HG03280 (cell line): ENCODE measurements around the gene ACOT6.
"Not testable (repeated sequence)": the region's sequence is repeated elsewhere in the genome, so short reads cannot be mapped to it uniquely, and the experiment has no call there.

ENCODE experiments used
- ATAC-seq: cut with Tn5 transposase; IDR thresholded peaks from one replicate; pipeline ENCODE4 v1.9.1; 2021; ENCODE audit warnings: mild to moderate bottlenecking, moderate library complexity; ENCODE audit not compliant: unreplicated experiment

ACOT6 gene

GRCh38 chr14:73612339-73613045 is at the start of gene ACOT6:
Gene ACOT6 (plus strand): TSS chr14:73612517. CDS start chr14:73612572, 55 bp downstream.
- peak; percentile 68 for ATAC-seq

- ATAC-seq: not testable (repeated sequence)
Measured at GRCh38 chr14:73562696-73563095, 49.6 kb upstream of the ACOT6 start.

- ATAC-seq: not testable (repeated sequence)
Measured at GRCh38 chr14:73566431-73566830, 45.9 kb upstream of the ACOT6 start.

- not testable (repeated sequence) for ATAC-seq
Measured at GRCh38 chr14:73566935-73567334, 45.4 kb upstream of the ACOT6 start.

GRCh38 chr14:73567358-73567757 is 45.0 kb upstream of the ACOT6 start:
- no peak for ATAC-seq

GRCh38 chr14:73567951-73568885 is 44.1 kb upstream of the ACOT6 start:
- ATAC-seq: no peak

- ATAC-seq: not testable (repeated sequence)
Measured at GRCh38 chr14:73568886-73569184, 43.5 kb upstream of the ACOT6 start.

GRCh38 chr14:73569185-73569958 is 42.9 kb upstream of the ACOT6 start, which contains the start of gene ACOT2:
Gene ACOT2 (plus strand): TSS chr14:73569213. CDS start chr14:73569241, 28 bp downstream.
- ATAC-seq: peak; percentile 61

GRCh38 chr14:73570913-73571312 is 41.4 kb upstream of the ACOT6 start:
- ATAC-seq: peak; percentile 57

GRCh38 chr14:73573034-73573433 is 39.3 kb upstream of the ACOT6 start:
- not testable (repeated sequence) for ATAC-seq

GRCh38 chr14:73573740-73574139 is 38.6 kb upstream of the ACOT6 start:
- not testable (repeated sequence) for ATAC-seq

- not testable (repeated sequence) for ATAC-seq
Measured at GRCh38 chr14:73574251-73574650, 38.1 kb upstream of the ACOT6 start.

GRCh38 chr14:73576391-73576790 is 35.9 kb upstream of the ACOT6 start:
- ATAC-seq: no peak

- not testable (repeated sequence) for ATAC-seq
Measured at GRCh38 chr14:73577214-73577613, 35.1 kb upstream of the ACOT6 start.

- not testable (repeated sequence) for ATAC-seq
Measured at GRCh38 chr14:73582102-73582979, 30.0 kb upstream of the ACOT6 start.

GRCh38 chr14:73588695-73589094 is 23.6 kb upstream of the ACOT6 start:
- no peak for ATAC-seq

- ATAC-seq: no peak
Measured at GRCh38 chr14:73589116-73589515, 23.2 kb upstream of the ACOT6 start.

- not testable (repeated sequence) for ATAC-seq
Measured at GRCh38 chr14:73590673-73591004, 21.7 kb upstream of the ACOT6 start.

- ATAC-seq: peak; percentile 59
Measured at GRCh38 chr14:73591690-73592449, 20.4 kb upstream of the ACOT6 start, which contains the start of gene ACOT4. Gene ACOT4 (plus strand): TSS chr14:73591873. CDS start chr14:73591960, 87 bp downstream.
